AG09309 (cell line): ENCODE results near the gene IGF2BP1.

ENCODE experiments used
- DNase-seq: peaks from one replicate; pipeline ENCODE4 v3.0.0-alpha.2; 2010; ENCODE audit warnings: low read depth
- H3K4me3 ChIP-seq: 2 replicates; pipeline ENCODE4 v1.5.1; 2011; ENCODE audit warnings: mild to moderate bottlenecking, low read depth, low read length, moderate library complexity; ENCODE audit not compliant: control insufficient read depth
- CTCF ChIP-seq: IDR thresholded peaks from 2 replicates; pipeline ENCODE4 v1.5.1; 2011; ENCODE audit warnings: mild to moderate bottlenecking, low read depth, low read length, inconsistent platforms; ENCODE audit not compliant: insufficient read depth, control insufficient read depth; ENCODE audit errors: missing control alignments

Gene IGF2BP1

GRCh38 chr17:49013311-49014213, 16.4 kb downstream of the IGF2BP1 start:
- no peak for TF ChIP-seq CTCF
- H3K4me3 ChIP-seq, result no peak overlapping the region
- no peak for DNase-seq

DNA sequence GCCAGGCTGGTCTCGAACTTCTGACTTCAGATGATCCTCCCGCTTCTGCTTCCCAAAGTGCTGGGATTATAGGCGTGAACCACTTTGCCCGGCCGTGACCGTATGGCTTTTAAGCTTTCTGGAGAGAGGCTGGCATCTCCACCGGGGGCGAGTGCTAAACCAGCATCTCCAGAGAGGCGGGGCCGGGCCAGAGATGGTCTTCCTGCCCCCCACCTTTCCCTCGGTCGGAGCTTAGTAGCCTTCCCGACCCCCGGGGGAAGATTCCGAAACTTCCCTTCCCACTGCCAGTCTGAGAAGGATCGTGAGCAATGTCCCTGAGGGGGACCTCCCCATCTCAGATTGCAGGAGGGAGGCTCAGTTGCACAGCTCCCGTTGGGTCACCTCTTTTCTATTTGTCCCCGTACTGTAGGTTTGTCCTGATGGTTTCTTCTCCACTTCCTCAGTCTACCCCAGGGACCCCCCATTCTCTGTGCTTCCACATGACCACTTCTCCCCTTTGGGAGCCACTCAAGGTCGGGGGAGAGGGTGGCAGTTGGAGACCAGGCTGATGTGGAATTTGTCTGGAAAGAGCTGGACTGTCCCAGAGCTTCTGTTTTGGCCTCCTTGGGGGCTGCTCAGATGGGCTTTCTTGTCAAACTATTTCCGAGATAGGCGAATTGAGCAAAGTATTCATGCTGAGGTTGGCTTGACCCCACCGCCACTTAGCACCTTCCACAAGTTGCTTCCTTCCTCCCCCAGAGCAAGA, 18.2 kb downstream of the IGF2BP1 start:
- DNase-seq, result no peak
- no peak for TF ChIP-seq CTCF
- no peak overlapping the region for H3K4me3 ChIP-seq

GRCh38 chr17:49015924-49016774, 19.0 kb downstream of the IGF2BP1 start:
- no peak for TF ChIP-seq CTCF
- no peak for DNase-seq
- no peak overlapping the region for H3K4me3 ChIP-seq

- no peak for TF ChIP-seq CTCF
- no peak for DNase-seq
- H3K4me3 ChIP-seq, result no peak overlapping the region
These were observed 19.7 kb downstream of the IGF2BP1 start for GRCh38 chr17:49016775-49017463.

GRCh38 chr17:49018116-49018612, 21.0 kb downstream of the IGF2BP1 start:
- no peak for DNase-seq
- no peak overlapping the region for H3K4me3 ChIP-seq
- no peak for TF ChIP-seq CTCF
